Peyer's patch (tissue), 4 donors: ENCODE measurements around the gene OAF.

Experiments used
- POLR2A ChIP-seq, 2 donors: fragments of 450-650 bp; IDR thresholded peaks; one replicate each; pipeline ENCODE4 v1.5.1; 2017; ENCODE audit warnings: antibody characterized with exemption in 2 of 2, mild to moderate bottlenecking in 2 of 2, moderate library complexity in 2 of 2
- TF ChIP-seq, protein P1 (sequence below), 6 experiments: fragments of 450-650 bp in 4 of 6; fragments of 200-600 bp in 2 of 6; sonication (generic) in 1 of 6; IDR thresholded peaks; one replicate each; pipeline ENCODE4 v1.5.1; 2017 to 2019; ENCODE audit warnings: antibody characterized with exemption in 6 of 6, mild to moderate bottlenecking in 3 of 6, moderate library complexity in 1 of 6

DNA sequence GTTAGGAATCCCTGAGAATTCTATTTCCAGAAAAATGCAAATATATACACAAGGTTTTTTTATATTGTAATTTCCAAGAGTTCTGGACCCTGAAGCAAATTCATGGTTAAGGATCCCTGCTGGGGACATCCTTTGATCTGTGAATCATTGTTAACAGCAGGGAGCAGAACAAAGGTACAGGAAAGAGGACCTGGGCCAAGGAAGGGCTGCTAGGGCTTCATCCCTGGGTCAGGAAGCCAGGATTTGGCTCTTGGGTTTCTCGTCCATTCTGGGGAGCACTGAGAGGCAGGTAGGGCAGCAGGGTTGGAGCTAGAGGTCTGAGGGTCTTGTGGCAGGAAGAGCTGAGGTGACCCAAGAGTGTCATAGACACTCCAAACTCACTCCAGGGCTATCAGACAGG lies 10.2 kb upstream of the OAF start:
- TF ChIP-seq, protein P1, sequence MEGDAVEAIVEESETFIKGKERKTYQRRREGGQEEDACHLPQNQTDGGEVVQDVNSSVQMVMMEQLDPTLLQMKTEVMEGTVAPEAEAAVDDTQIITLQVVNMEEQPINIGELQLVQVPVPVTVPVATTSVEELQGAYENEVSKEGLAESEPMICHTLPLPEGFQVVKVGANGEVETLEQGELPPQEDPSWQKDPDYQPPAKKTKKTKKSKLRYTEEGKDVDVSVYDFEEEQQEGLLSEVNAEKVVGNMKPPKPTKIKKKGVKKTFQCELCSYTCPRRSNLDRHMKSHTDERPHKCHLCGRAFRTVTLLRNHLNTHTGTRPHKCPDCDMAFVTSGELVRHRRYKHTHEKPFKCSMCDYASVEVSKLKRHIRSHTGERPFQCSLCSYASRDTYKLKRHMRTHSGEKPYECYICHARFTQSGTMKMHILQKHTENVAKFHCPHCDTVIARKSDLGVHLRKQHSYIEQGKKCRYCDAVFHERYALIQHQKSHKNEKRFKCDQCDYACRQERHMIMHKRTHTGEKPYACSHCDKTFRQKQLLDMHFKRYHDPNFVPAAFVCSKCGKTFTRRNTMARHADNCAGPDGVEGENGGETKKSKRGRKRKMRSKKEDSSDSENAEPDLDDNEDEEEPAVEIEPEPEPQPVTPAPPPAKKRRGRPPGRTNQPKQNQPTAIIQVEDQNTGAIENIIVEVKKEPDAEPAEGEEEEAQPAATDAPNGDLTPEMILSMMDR (IDR thresholded peaks at IDR 0.05): no peak
- TF ChIP-seq POLR2A (IDR thresholded peaks at IDR 0.05): no peak
